Keratinocyte (primary cell): ENCODE data around the gene DLAT.

ENCODE experiments used
- EZH2 ChIP-seq: IDR thresholded peaks from one replicate; pipeline ENCODE4 v1.6.1; 2012; ENCODE audit warnings: inconsistent platforms, mild to moderate bottlenecking, low read length, moderate library complexity
- TF ChIP-seq, protein P1 (sequence below), 3 experiments: IDR thresholded peaks in 1 of 3; conservative IDR thresholded peaks in 1 of 3; optimal IDR thresholded peaks in 1 of 3; 2 replicates in 2 of 3; 3 replicates in 1 of 3; pipeline versions ENCODE3 to v1.5.1; 2011; ENCODE audit warnings: low read length in 3 of 3, mild to moderate bottlenecking in 3 of 3, moderate library complexity in 2 of 3, control low read depth in 1 of 3, inconsistent platforms in 1 of 3; ENCODE audit not compliant: insufficient read depth in 2 of 3; ENCODE audit errors: extremely low read depth in 1 of 3

DNA sequence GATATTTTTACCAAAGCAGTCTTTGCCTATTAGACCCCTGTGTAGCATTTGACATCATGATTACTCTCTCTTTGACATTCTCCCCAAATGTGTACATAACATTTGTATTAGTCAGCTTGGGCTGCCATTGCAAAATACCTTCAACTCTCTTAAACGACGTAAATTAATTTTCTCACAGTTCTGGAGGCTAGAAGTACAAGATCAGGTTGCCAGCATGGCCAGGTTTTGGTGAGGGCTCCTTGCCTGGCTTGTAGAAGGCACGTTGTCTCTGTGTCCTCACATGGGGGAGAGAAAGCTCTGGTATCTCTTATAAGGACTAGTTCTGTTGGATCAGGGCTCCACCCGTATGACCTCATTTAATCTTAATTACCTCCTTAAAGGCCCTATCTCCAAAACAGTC, 12.3 kb upstream of the DLAT start:
- TF ChIP-seq, protein P1, sequence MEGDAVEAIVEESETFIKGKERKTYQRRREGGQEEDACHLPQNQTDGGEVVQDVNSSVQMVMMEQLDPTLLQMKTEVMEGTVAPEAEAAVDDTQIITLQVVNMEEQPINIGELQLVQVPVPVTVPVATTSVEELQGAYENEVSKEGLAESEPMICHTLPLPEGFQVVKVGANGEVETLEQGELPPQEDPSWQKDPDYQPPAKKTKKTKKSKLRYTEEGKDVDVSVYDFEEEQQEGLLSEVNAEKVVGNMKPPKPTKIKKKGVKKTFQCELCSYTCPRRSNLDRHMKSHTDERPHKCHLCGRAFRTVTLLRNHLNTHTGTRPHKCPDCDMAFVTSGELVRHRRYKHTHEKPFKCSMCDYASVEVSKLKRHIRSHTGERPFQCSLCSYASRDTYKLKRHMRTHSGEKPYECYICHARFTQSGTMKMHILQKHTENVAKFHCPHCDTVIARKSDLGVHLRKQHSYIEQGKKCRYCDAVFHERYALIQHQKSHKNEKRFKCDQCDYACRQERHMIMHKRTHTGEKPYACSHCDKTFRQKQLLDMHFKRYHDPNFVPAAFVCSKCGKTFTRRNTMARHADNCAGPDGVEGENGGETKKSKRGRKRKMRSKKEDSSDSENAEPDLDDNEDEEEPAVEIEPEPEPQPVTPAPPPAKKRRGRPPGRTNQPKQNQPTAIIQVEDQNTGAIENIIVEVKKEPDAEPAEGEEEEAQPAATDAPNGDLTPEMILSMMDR (optimal IDR thresholded peaks at IDR 0.05 in 1 of 3, IDR thresholded peaks at IDR 0.05 in 1 of 3, conservative IDR thresholded peaks at IDR 0.05 in 1 of 3; ENCODE audit: extremely low read depth in 1 of 3, insufficient read depth in 2 of 3, low read length in 3 of 3), result no peak
- TF ChIP-seq EZH2, result no peak
